NB4 (cell line): ENCODE results near the gene PRSS2.
"Not testable (repeated sequence)": the region's sequence is repeated elsewhere in the genome, so short reads cannot be mapped to it uniquely, and the experiment has no call there.

Experiments used
- POLR2A ChIP-seq: IDR thresholded peaks from 2 replicates; pipeline ENCODE4 v1.6.1; 2011; ENCODE audit warnings: mild to moderate bottlenecking; ENCODE audit not compliant: insufficient read length; ENCODE audit errors: extremely low read depth
- TF ChIP-seq, protein P1 (sequence below): IDR thresholded peaks from one replicate; pipeline ENCODE4 v1.5.1; 2012; ENCODE audit warnings: low read depth, low read length

DNA sequence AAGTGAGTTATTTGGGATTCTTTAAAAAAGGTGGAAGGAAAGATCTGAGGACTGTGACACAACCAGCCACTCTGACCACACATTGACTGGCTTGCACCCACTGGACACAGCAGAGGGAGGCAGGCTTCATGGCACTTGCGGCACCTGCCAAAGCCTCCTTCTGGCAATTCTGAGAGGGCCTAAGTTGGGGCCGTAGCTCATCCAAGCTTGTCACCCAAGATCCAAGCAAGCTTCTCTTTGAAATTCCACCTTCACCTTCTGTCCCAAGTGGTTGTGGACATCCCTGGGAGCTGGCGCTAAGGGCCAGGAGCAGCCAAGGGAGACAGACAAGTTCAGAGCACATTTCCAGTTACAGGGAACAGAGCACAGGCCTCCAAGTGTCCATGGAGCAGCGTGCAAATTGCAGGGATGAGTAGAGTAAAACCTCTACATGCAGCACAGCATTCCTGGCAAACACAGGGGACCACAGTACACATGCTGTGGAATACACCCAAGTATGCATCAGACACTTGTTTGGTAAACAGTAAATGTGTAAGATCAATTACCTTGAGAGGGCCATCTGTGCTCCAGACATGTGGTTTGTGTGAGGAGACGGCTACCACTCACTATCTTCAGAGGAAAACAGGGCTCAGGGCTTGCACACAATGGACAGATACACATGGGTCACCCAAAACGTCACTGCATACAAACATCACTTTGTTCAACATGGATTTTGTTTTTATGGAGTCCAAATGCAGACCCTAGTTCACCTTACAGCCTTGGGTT lies 4.8 kb downstream of the PRSS2 start:
- TF ChIP-seq, protein P1, sequence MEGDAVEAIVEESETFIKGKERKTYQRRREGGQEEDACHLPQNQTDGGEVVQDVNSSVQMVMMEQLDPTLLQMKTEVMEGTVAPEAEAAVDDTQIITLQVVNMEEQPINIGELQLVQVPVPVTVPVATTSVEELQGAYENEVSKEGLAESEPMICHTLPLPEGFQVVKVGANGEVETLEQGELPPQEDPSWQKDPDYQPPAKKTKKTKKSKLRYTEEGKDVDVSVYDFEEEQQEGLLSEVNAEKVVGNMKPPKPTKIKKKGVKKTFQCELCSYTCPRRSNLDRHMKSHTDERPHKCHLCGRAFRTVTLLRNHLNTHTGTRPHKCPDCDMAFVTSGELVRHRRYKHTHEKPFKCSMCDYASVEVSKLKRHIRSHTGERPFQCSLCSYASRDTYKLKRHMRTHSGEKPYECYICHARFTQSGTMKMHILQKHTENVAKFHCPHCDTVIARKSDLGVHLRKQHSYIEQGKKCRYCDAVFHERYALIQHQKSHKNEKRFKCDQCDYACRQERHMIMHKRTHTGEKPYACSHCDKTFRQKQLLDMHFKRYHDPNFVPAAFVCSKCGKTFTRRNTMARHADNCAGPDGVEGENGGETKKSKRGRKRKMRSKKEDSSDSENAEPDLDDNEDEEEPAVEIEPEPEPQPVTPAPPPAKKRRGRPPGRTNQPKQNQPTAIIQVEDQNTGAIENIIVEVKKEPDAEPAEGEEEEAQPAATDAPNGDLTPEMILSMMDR, result not testable (repeated sequence)
- not testable (repeated sequence) for TF ChIP-seq POLR2A
